Activated CD8-positive, alpha-beta T cell treated with anti-CD3 and anti-CD28 coated beads for 36 hours (primary cell): Measurements from ENCODE around the gene RASAL1. TPM values are rescaled to one million over a fixed set of nuclear protein-coding genes. Genes with fewer than 3 reads are reported as not detected.
A peak's percentile ranks its signal among the peaks of the same experiment; 100 is the strongest.

Experiments
- ATAC-seq: fragments of 200-7000 bp; cut with Tn5 transposase; one replicate; pipeline ENCODE4 v1.10.0; 2021; ENCODE audit warnings: mild to moderate bottlenecking, moderate library complexity
- CTCF ChIA-PET: fragments of 350-600 bp; sonication (Branson Sonifier 250); formaldehyde crosslinking; loops from one replicate; lab custom pipeline; 2021; ENCODE audit warnings: antibody characterized with exemption; lab: Charles Lee
- POLR2A ChIA-PET: fragments of 350-600 bp; sonication (Branson Sonifier 250); formaldehyde crosslinking; loops from one replicate; lab custom pipeline; 2021; ENCODE audit warnings: antibody characterized with exemption; lab: Charles Lee
- DNase-seq: peaks from one replicate; pipeline ENCODE4 v3.0.0-alpha.2; 2020
- H3K27ac Mint-ChIP-seq: one replicate; pipeline ENCODE4 v1.8.0; 2021; ENCODE audit warnings: mild to moderate bottlenecking, mixed read lengths
- H3K27me3 Mint-ChIP-seq: one replicate; pipeline ENCODE4 v1.8.0; 2021; ENCODE audit warnings: mixed read lengths
- H3K36me3 Mint-ChIP-seq: one replicate; pipeline ENCODE4 v1.8.0; 2021; ENCODE audit warnings: low read depth, mixed read lengths
- H3K4me1 Mint-ChIP-seq: one replicate; pipeline ENCODE4 v1.8.0; 2021; ENCODE audit warnings: low read depth, mixed read lengths
- H3K4me3 Mint-ChIP-seq: one replicate; pipeline ENCODE4 v1.8.0; 2021; ENCODE audit warnings: mild to moderate bottlenecking, moderate library complexity, mixed read lengths
- H3K9me3 Mint-ChIP-seq: one replicate; pipeline ENCODE4 v1.8.0; 2021; ENCODE audit warnings: mixed read lengths
- intact Hi-C: fragments of 100-400 bp; cut with micrococcal nuclease; formaldehyde crosslinking; loops from one replicate; pipeline ENCODE4 v1.10.0; 2022
- total RNA-seq, 2 experiments: library from RNA; stranded (reverse); gene quantifications; one replicate each; pipeline ENCODE4 v1.2.3, GENCODE V29; 2021
- TF ChIP-seq, protein P1 (sequence below): fragments of 200-600 bp; IDR thresholded peaks from one replicate; pipeline ENCODE4 v1.8.0; 2022; ENCODE audit warnings: antibody characterized with exemption, mild to moderate bottlenecking

Gene RASAL1
- total RNA-seq, 2 experiments from 2014 or later: 9.8 to 12.4 TPM

- POLR2A ChIA-PET: interaction anchor here (0.6 to 1.5 kb wide), 4 partner anchors 18 to 746 kb away, joined by 3 to 4 read pairs (median 3); no protein-coding TSS in a partner anchor
- H3K4me3 Mint-ChIP-seq: peak overlapping the region; percentile 72
- H3K27ac Mint-ChIP-seq: no peak overlapping the region
These were observed 18.9 kb upstream of the RASAL1 start for GRCh38 chr12:113154351-113154973.

GRCh38 chr12:113152835-113153814, 17.6 kb upstream of the RASAL1 start:
- TF ChIP-seq, protein P1, sequence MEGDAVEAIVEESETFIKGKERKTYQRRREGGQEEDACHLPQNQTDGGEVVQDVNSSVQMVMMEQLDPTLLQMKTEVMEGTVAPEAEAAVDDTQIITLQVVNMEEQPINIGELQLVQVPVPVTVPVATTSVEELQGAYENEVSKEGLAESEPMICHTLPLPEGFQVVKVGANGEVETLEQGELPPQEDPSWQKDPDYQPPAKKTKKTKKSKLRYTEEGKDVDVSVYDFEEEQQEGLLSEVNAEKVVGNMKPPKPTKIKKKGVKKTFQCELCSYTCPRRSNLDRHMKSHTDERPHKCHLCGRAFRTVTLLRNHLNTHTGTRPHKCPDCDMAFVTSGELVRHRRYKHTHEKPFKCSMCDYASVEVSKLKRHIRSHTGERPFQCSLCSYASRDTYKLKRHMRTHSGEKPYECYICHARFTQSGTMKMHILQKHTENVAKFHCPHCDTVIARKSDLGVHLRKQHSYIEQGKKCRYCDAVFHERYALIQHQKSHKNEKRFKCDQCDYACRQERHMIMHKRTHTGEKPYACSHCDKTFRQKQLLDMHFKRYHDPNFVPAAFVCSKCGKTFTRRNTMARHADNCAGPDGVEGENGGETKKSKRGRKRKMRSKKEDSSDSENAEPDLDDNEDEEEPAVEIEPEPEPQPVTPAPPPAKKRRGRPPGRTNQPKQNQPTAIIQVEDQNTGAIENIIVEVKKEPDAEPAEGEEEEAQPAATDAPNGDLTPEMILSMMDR: peak; percentile 51
- H3K27ac Mint-ChIP-seq: peak overlapping the region; percentile 73
- H3K4me1 Mint-ChIP-seq: peaks cover 28% of the 10 kb centered on the region

More at GRCh38 chr12:113154351-113154973, 18.9 kb upstream of the RASAL1 start:
- TF ChIP-seq, protein P1: no peak
- peaks cover 21% of the 10 kb centered on the region for H3K27me3 Mint-ChIP-seq
- no peaks in the 10 kb centered on the region for H3K9me3 Mint-ChIP-seq
- intact Hi-C loops: loop anchor here (5.0 kb wide), 1 partner anchor 107 kb away; no protein-coding TSS in a partner anchor
- CTCF ChIA-PET: interaction anchor here (0.6 to 8.7 kb wide), 11 partner anchors 11 to 196 kb away, joined by 3 to 65 read pairs (median 10); partner anchors contain the start of gene RASAL1
- DNase-seq (peak; percentile 41), ATAC-seq (no peak)
- peaks cover 2% of the 10 kb centered on the region for H3K36me3 Mint-ChIP-seq
- peaks cover 28% of the 10 kb centered on the region for H3K4me1 Mint-ChIP-seq

GRCh38 chr12:113152196-113152834, 16.8 kb upstream of the RASAL1 start:
- Mint-ChIP-seq H3K9me3 (peaks cover 3% of the 10 kb centered on the region), H3K27me3 (peaks cover 21% of the 10 kb centered on the region), H3K4me3 (peak overlapping the region; percentile 72), H3K4me1 (peaks cover 24% of the 10 kb centered on the region), H3K27ac (no peak overlapping the region), H3K36me3 (no peaks in the 10 kb centered on the region)
- ChIA-PET CTCF (interaction anchor here (0.8 to 8.7 kb wide), 23 partner anchors 10 to 165 kb away, joined by 3 to 65 read pairs (median 5); partner anchors contain the start of gene RASAL1), POLR2A (interaction anchor here (1.1 to 2.4 kb wide), 3 partner anchors 10 to 85 kb away, joined by 4 to 12 read pairs (median 5); partner anchors contain the start of gene RASAL1)
- ATAC-seq: no peak
- DNase-seq: no peak
- intact Hi-C loops: loop anchor here (5.0 kb wide), 1 partner anchor 105 kb away; no protein-coding TSS in a partner anchor
- TF ChIP-seq, protein P1: no peak

More at GRCh38 chr12:113152835-113153814, 17.6 kb upstream of the RASAL1 start:
- H3K27me3 Mint-ChIP-seq: peaks cover 21% of the 10 kb centered on the region
- intact Hi-C loops: loop anchor here (5.0 kb wide), 1 partner anchor 106 kb away; no protein-coding TSS in a partner anchor
- ATAC-seq: peak; percentile 83
- peak overlapping the region; percentile 72 for H3K4me3 Mint-ChIP-seq
- CTCF ChIA-PET: interaction anchor here (0.6 to 8.7 kb wide), 23 partner anchors 8 to 166 kb away, joined by 3 to 65 read pairs (median 5); partner anchors contain the start of gene RASAL1
- H3K36me3 Mint-ChIP-seq: no peaks in the 10 kb centered on the region
- H3K9me3 Mint-ChIP-seq: no peaks in the 10 kb centered on the region
- POLR2A ChIA-PET: interaction anchor here (0.6 to 2.4 kb wide), 6 partner anchors 11 to 745 kb away, joined by 3 to 12 read pairs (median 4); partner anchors contain the start of gene RASAL1
- DNase-seq: peak; percentile 83

DNA sequence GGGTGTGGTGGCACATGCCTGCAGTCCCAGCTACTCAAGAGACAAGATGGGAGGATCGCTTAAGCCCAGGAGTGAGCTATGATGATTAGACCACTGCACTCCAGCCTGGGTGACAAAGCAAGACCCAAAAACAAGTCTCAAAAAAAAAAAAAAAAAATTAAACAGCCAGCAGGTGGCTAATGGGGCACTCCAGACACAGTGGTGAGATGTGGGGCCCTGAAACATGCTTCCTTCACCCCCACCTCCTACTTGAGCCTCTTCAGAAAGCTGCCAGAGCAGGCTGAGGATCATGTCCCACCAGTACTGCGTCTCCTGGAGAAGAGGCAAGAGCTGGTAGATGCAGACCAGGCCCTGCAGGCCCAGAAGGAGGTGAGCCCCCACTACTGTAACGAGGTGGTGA, 16.1 kb upstream of the RASAL1 start:
- peaks cover 21% of the 10 kb centered on the region for H3K27me3 Mint-ChIP-seq

More for the DNA sequence above, 16.1 kb upstream of the RASAL1 start:
- no peaks in the 10 kb centered on the region for H3K36me3 Mint-ChIP-seq
- TF ChIP-seq, protein P1: no peak
- POLR2A ChIA-PET: interaction anchor here (2.4 kb wide), 1 partner anchor 17 kb away, joined by 12 read pairs; the partner anchor contains the start of gene RASAL1
- H3K4me1 Mint-ChIP-seq: peaks cover 19% of the 10 kb centered on the region
- no peak overlapping the region for H3K27ac Mint-ChIP-seq
- intact Hi-C loops: loop anchor here (5.0 kb wide), 1 partner anchor 104 kb away; no protein-coding TSS in a partner anchor
- H3K9me3 Mint-ChIP-seq: peaks cover 5% of the 10 kb centered on the region
- ATAC-seq (no peak), DNase-seq (no peak)
- CTCF ChIA-PET: interaction anchor here (1.5 to 8.7 kb wide), 8 partner anchors 10 to 158 kb away, joined by 3 to 65 read pairs (median 10); partner anchors contain the start of gene RASAL1
- H3K4me3 Mint-ChIP-seq: peak overlapping the region; percentile 72
